Spleen (tissue), 7 donors: Measurements from ENCODE around the gene KL.

Experiments
- POLR2A ChIP-seq, 3 donors: fragments of 450-650 bp; IDR thresholded peaks; one replicate each; pipeline ENCODE4 v1.5.1; 2017; ENCODE audit warnings: antibody characterized with exemption in 3 of 3, mild to moderate bottlenecking in 1 of 3
- POLR2AphosphoS5 ChIP-seq, 3 donors: sonication (generic); formaldehyde crosslinking; IDR thresholded peaks; one replicate each; pipeline ENCODE4 v1.5.1; 2017; ENCODE audit warnings: antibody characterized with exemption in 3 of 3
- TF ChIP-seq, protein P1 (sequence below), 11 experiments: fragments of 200-600 bp in 7 of 11; fragments of 450-650 bp in 4 of 11; sonication (generic) in 4 of 11; IDR thresholded peaks in 8 of 11; conservative IDR thresholded peaks in 3 of 11; 1 replicate in 7 of 11; 2 replicates in 4 of 11; pipeline versions ENCODE4 v1.4.0 to v1.8.0; 2016 to 2021; ENCODE audit warnings: antibody characterized with exemption in 11 of 11, inconsistent platforms in 4 of 11, mild to moderate bottlenecking in 1 of 11
- donor health status: DM: no; HTN: no; CAD: no; lungs with moderate emphysema.
- donor health status: DM: no; HTN: no; CAD: no.
- donor health status: DM: no; HTN: no; CAD: no.

DNA sequence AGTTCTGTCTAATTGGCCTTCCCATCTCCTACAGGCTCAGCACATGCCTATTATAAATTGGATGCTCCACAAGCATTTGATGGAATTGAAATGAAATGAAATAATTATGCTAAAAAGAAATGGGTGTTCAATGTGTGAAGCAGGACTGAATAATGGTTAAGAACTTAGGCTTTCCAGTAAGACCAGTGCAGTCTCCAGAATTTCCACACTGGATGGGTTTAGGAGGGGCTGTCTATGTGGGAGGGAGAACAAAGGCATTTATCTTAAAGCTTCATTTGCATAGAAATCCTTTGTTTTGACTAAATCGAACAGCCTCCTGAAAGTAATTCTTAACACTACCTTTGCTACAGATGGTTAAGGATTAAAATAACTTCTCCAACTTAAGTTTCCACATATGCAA is 47.9 kb upstream of the KL start:
- TF ChIP-seq, protein P1, sequence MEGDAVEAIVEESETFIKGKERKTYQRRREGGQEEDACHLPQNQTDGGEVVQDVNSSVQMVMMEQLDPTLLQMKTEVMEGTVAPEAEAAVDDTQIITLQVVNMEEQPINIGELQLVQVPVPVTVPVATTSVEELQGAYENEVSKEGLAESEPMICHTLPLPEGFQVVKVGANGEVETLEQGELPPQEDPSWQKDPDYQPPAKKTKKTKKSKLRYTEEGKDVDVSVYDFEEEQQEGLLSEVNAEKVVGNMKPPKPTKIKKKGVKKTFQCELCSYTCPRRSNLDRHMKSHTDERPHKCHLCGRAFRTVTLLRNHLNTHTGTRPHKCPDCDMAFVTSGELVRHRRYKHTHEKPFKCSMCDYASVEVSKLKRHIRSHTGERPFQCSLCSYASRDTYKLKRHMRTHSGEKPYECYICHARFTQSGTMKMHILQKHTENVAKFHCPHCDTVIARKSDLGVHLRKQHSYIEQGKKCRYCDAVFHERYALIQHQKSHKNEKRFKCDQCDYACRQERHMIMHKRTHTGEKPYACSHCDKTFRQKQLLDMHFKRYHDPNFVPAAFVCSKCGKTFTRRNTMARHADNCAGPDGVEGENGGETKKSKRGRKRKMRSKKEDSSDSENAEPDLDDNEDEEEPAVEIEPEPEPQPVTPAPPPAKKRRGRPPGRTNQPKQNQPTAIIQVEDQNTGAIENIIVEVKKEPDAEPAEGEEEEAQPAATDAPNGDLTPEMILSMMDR (IDR thresholded peaks at IDR 0.05 in 8 of 11, conservative IDR thresholded peaks at IDR 0.05 in 3 of 11): no peak
- no peak for TF ChIP-seq POLR2AphosphoS5 (IDR thresholded peaks at IDR 0.05)
- TF ChIP-seq POLR2A (IDR thresholded peaks at IDR 0.05): no peak
